DOHH2 (cell line): ENCODE results near the gene KCTD12.

Experiments used
- H3F3A ChIP-seq: fragments of 200-600 bp; sonication (generic), shearing (Covaris generic); 2 replicates; pipeline ENCODE4 v1.6.0; 2016; ENCODE audit warnings: antibody characterized with exemption, mild to moderate bottlenecking; ENCODE audit not compliant: control insufficient read depth, insufficient read depth
- H3K27ac ChIP-seq: fragments of 200-600 bp; sonication (generic); 2 replicates; pipeline ENCODE4 v1.5.1; 2014; ENCODE audit warnings: low read depth, mild to moderate bottlenecking, low read length, moderate library complexity
- H3K27me3 ChIP-seq: fragments of 200-600 bp; sonication (generic); 2 replicates; pipeline ENCODE4 v1.6.1; 2014; ENCODE audit warnings: mild to moderate bottlenecking, low read length, mixed read lengths; ENCODE audit not compliant: control insufficient read depth
- H3K36me3 ChIP-seq: fragments of 200-600 bp; sonication (generic); 2 replicates; pipeline ENCODE4 v1.6.1; 2014; ENCODE audit warnings: mild to moderate bottlenecking, low read length, moderate library complexity, mixed read lengths; ENCODE audit not compliant: control insufficient read depth
- H3K4me1 ChIP-seq: fragments of 200-600 bp; sonication (generic); 2 replicates; pipeline ENCODE4 v1.6.1; 2014; ENCODE audit warnings: mild to moderate bottlenecking, low read length, mixed read lengths; ENCODE audit not compliant: control insufficient read depth
- H3K4me2 ChIP-seq: fragments of 200-600 bp; sonication (generic); 2 replicates; pipeline ENCODE4 v1.6.0; 2014; ENCODE audit warnings: mild to moderate bottlenecking, low read length, moderate library complexity
- H3K4me3 ChIP-seq: fragments of 200-600 bp; sonication (generic); 2 replicates; pipeline ENCODE4 v1.5.1; 2014; ENCODE audit warnings: mild to moderate bottlenecking, low read length, mixed read lengths
- H3K79me2 ChIP-seq: fragments of 200-600 bp; sonication (generic); 2 replicates; pipeline ENCODE4 v1.6.1; 2014; ENCODE audit warnings: mild to moderate bottlenecking, low read length, mixed read lengths; ENCODE audit not compliant: control insufficient read depth
- H3K9me2 ChIP-seq: fragments of 200-600 bp; sonication (generic); replicated peaks from 2 replicates; pipeline ENCODE4 v1.6.1; 2014; ENCODE audit warnings: mild to moderate bottlenecking, low read length, mixed read lengths; ENCODE audit not compliant: control insufficient read depth
- H3K9me3 ChIP-seq: fragments of 200-600 bp; sonication (generic); 2 replicates; pipeline ENCODE4 v1.6.1; 2014; ENCODE audit warnings: antibody characterized with exemption, low read length, mixed read lengths; ENCODE audit not compliant: control insufficient read depth, insufficient read depth
- H4K20me1 ChIP-seq: fragments of 200-600 bp; sonication (generic); 2 replicates; pipeline ENCODE4 v1.6.0; 2014; ENCODE audit warnings: low read depth, mild to moderate bottlenecking, antibody characterized with exemption, low read length, moderate library complexity; ENCODE audit not compliant: control insufficient read depth, insufficient read depth
- EZH2phosphoT487 ChIP-seq: fragments of 200-600 bp; sonication (generic); IDR thresholded peaks from 2 replicates; pipeline ENCODE4 v1.6.1; 2017; ENCODE audit warnings: borderline replicate concordance, mild to moderate bottlenecking, antibody characterized with exemption, low read length, moderate library complexity, mixed read lengths
- TF ChIP-seq, protein P1 (sequence below): fragments of 200-600 bp; sonication (generic); IDR thresholded peaks from one replicate; pipeline ENCODE4 v1.5.1; 2014; ENCODE audit warnings: antibody characterized with exemption, mild to moderate bottlenecking, low read depth, low read length; ENCODE audit not compliant: poor library complexity, severe bottlenecking

Gene KCTD12

GRCh38 chr13:76889254-76889653 lies 3.0 kb upstream of the KCTD12 start:
- H3K4me3 ChIP-seq, result no peak overlapping the region
- H3K27ac ChIP-seq, result no peak overlapping the region
- peaks cover 65% of the 10 kb centered on the region for H3K27me3 ChIP-seq
- no peaks in the 10 kb centered on the region for H3K9me3 ChIP-seq
- peaks cover 10% of the 10 kb centered on the region for H3K4me1 ChIP-seq
- no peaks in the 10 kb centered on the region for H3K36me3 ChIP-seq
- no peaks in the 10 kb centered on the region for H4K20me1 ChIP-seq
- no peaks in the 10 kb centered on the region for H3F3A ChIP-seq
- TF ChIP-seq, protein P1, sequence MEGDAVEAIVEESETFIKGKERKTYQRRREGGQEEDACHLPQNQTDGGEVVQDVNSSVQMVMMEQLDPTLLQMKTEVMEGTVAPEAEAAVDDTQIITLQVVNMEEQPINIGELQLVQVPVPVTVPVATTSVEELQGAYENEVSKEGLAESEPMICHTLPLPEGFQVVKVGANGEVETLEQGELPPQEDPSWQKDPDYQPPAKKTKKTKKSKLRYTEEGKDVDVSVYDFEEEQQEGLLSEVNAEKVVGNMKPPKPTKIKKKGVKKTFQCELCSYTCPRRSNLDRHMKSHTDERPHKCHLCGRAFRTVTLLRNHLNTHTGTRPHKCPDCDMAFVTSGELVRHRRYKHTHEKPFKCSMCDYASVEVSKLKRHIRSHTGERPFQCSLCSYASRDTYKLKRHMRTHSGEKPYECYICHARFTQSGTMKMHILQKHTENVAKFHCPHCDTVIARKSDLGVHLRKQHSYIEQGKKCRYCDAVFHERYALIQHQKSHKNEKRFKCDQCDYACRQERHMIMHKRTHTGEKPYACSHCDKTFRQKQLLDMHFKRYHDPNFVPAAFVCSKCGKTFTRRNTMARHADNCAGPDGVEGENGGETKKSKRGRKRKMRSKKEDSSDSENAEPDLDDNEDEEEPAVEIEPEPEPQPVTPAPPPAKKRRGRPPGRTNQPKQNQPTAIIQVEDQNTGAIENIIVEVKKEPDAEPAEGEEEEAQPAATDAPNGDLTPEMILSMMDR, result no peak
- no peak for TF ChIP-seq EZH2phosphoT487
- H3K4me2 ChIP-seq, result no peak overlapping the region
- H3K9me2 ChIP-seq, result no peaks in the 10 kb centered on the region
- no peaks in the 10 kb centered on the region for H3K79me2 ChIP-seq

GRCh38 chr13:76888421-76888820 lies 2.2 kb upstream of the KCTD12 start:
- H3K27ac ChIP-seq, result no peak overlapping the region
- peaks cover 10% of the 10 kb centered on the region for H3K4me1 ChIP-seq
- H3K4me2 ChIP-seq, result no peak overlapping the region
- peaks cover 66% of the 10 kb centered on the region for H3K27me3 ChIP-seq
- H3K9me3 ChIP-seq, result no peaks in the 10 kb centered on the region
- no peaks in the 10 kb centered on the region for H3K79me2 ChIP-seq
- no peak overlapping the region for H3K4me3 ChIP-seq
- H3F3A ChIP-seq, result no peaks in the 10 kb centered on the region
- TF ChIP-seq EZH2phosphoT487, result no peak
- TF ChIP-seq, protein P1, result no peak
- no peaks in the 10 kb centered on the region for H4K20me1 ChIP-seq
- no peaks in the 10 kb centered on the region for H3K36me3 ChIP-seq
- H3K9me2 ChIP-seq, result no peaks in the 10 kb centered on the region

DNA sequence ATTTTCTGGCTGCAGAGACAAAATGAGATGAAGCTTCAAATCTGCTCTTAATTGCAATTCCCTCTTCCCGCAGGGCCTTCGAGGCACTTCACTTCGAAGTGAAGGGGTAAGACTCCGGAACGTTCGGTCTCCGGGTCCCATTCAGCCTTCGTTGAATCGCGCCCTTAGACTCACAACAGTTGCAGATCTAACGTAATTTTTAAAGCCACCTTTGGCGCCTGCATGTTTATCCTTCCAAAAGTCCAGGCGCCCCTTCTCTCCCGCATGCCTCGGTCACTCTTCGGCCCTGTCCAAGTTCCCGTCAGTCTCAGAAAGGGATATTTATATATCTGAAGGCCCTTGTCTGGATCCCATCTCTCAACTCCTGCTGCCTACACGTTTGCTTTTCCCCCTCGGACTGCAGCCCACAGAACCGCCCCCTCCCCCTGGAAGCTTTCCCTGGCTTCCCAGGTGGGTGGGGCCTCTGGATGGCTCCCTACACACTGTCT lies 915 bp upstream of the KCTD12 start:
- Histone ChIP-seq H3K36me3 (no peaks in the 10 kb centered on the region), H3K4me1 (peaks cover 10% of the 10 kb centered on the region), H3K27ac (no peak overlapping the region), H3K4me3 (peak overlapping the region; percentile 69), H3K4me2 (peak overlapping the region; percentile 71), H3F3A (no peaks in the 10 kb centered on the region), H3K79me2 (no peaks in the 10 kb centered on the region), H3K9me2 (no peaks in the 10 kb centered on the region), H4K20me1 (no peaks in the 10 kb centered on the region), H3K9me3 (no peaks in the 10 kb centered on the region), H3K27me3 (peaks cover 59% of the 10 kb centered on the region)
- no peak for TF ChIP-seq EZH2phosphoT487
- TF ChIP-seq, protein P1, result no peak

DNA sequence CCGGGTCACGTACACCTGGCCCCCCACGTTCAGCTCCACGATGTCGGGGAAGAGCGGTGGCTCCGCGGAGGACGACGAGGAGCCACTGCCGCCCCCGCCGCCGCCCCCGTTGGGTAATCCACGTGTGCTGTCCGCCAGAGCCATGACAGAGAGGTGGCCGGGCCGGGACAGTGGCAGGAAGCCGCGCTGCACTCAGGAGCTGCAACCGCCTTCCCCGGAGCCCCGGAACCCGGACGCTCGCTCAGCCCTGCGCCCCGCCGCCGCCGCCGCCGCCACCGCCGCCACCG lies 257 bp downstream of the KCTD12 start:
- H3K79me2 ChIP-seq, result no peaks in the 10 kb centered on the region
- H3K27me3 ChIP-seq, result peaks cover 54% of the 10 kb centered on the region
- no peaks in the 10 kb centered on the region for H3K9me3 ChIP-seq
- no peak overlapping the region for H3K27ac ChIP-seq
- H3K4me1 ChIP-seq, result peaks cover 10% of the 10 kb centered on the region
- H3K36me3 ChIP-seq, result no peaks in the 10 kb centered on the region
- H3K4me2 ChIP-seq, result peak overlapping the region; percentile 71
- H3K4me3 ChIP-seq, result peak overlapping the region; percentile 69
- TF ChIP-seq, protein P1, result no peak
- no peak for TF ChIP-seq EZH2phosphoT487
- no peaks in the 10 kb centered on the region for H3K9me2 ChIP-seq
- no peaks in the 10 kb centered on the region for H3F3A ChIP-seq
- no peaks in the 10 kb centered on the region for H4K20me1 ChIP-seq
